ENCODE results near the gene EEF1G. TPM values are rescaled to one million over a fixed set of nuclear protein-coding genes. Genes with fewer than 3 reads are reported as not detected.
A peak's percentile ranks its signal among the peaks of the same experiment; 100 is the strongest.

EEF1G gene
- total RNA-seq, 2 experiments from 2014 or later = 1,778 to 2,328 TPM

GRCh38 chr11:62540804-62541701 lies 32.6 kb downstream of the EEF1G start:
- Histone ChIP-seq H2AFZ (ENCODE audit: low read length) (peak overlapping the region; percentile 97), H3K9me3 (ENCODE audit: low read length) (no peaks in the 10 kb centered on the region), H3K27ac (ENCODE audit: low read depth, low read length, poor library complexity, severe bottlenecking) (peak overlapping the region; percentile 54), H4K20me1 (ENCODE audit: insufficient read depth, low read length) (no peaks in the 10 kb centered on the region), H3K36me3 (ENCODE audit: insufficient read depth, low read length) (no peaks in the 10 kb centered on the region), H3K4me3 (ENCODE audit: low read depth, low read length, poor library complexity, severe bottlenecking) (peak overlapping the region; percentile 11), H3K9me2 (ENCODE audit: insufficient read depth, low read length) (no peaks in the 10 kb centered on the region), H3K4me2 (ENCODE audit: low read length) (peak overlapping the region; percentile 55), H3K4me1 (ENCODE audit: insufficient read depth, low read length, poor library complexity, severe bottlenecking) (peaks cover 38% of the 10 kb centered on the region), H3K79me2 (ENCODE audit: insufficient read depth, low read depth, low read length) (no peaks in the 10 kb centered on the region)
- POLR2A ChIA-PET = interaction anchor here (0.9 kb wide), 1 partner anchor 51 kb away, joined by 3 read pairs; the partner anchor contains the start of gene TUT1
- intact Hi-C loops (cut with micrococcal nuclease; ENCODE audit: unreplicated experiment) = loop anchor here (1.0 kb wide), 1 partner anchor 44 kb away; no protein-coding TSS in a partner anchor
- no peak for TF ChIP-seq CTCF (conservative IDR thresholded peaks at IDR 0.05; ENCODE audit: low read length)
- TF ChIP-seq EZH2phosphoT487 (IDR thresholded peaks at IDR 0.05; ENCODE audit: borderline replicate concordance, low read depth, low read length) = no peak
- peak; percentile 67 for DNase-seq (ENCODE audit: low spot score)
- no TSS peak for BruUV-seq (replicated peaks)
- CTCF ChIA-PET (ENCODE audit: unreplicated experiment) = interaction anchor here (2.0 to 2.8 kb wide), 2 partner anchors 44 to 116 kb away, joined by 5 to 19 read pairs; no protein-coding TSS in a partner anchor

- peak overlapping the region; percentile 35; the same call in 1 of the 2 replicates for H3K4me2 ChIP-seq (ENCODE audit: low read length)
- no peaks in the 10 kb centered on the region for H3K9me2 ChIP-seq (ENCODE audit: insufficient read depth, low read length)
- TF ChIP-seq EZH2phosphoT487 (IDR thresholded peaks at IDR 0.05; ENCODE audit: borderline replicate concordance, low read depth, low read length) (no peak), CTCF (conservative IDR thresholded peaks at IDR 0.05; ENCODE audit: low read length) (no peak)
- H3K9me3 ChIP-seq (ENCODE audit: low read length) = no peaks in the 10 kb centered on the region
- intact Hi-C loops (cut with micrococcal nuclease; ENCODE audit: unreplicated experiment) = no loop called here
- H3K79me2 ChIP-seq (ENCODE audit: insufficient read depth, low read depth, low read length) = no peaks in the 10 kb centered on the region
- no peak overlapping the region for H3K27ac ChIP-seq (ENCODE audit: low read depth, low read length, poor library complexity, severe bottlenecking)
- CTCF ChIA-PET (ENCODE audit: unreplicated experiment) = no interaction called here
- H4K20me1 ChIP-seq (ENCODE audit: insufficient read depth, low read length) = no peaks in the 10 kb centered on the region
- peak overlapping the region; percentile 57; the same call in 1 of the 2 replicates for H2AFZ ChIP-seq (ENCODE audit: low read length)
- H3K4me1 ChIP-seq (ENCODE audit: insufficient read depth, low read length, poor library complexity, severe bottlenecking) = peaks cover 38% of the 10 kb centered on the region
- BruUV-seq (replicated peaks) = no TSS peak
- no peak overlapping the region for H3K4me3 ChIP-seq (ENCODE audit: low read depth, low read length, poor library complexity, severe bottlenecking)
- POLR2A ChIA-PET = no interaction called here
- no peaks in the 10 kb centered on the region for H3K36me3 ChIP-seq (ENCODE audit: insufficient read depth, low read length)
- DNase-seq (ENCODE audit: low spot score) = no peak
These were observed 34.3 kb downstream of the EEF1G start for GRCh38 chr11:62539238-62539925.

All from OCI-LY7 (cell line).